Measurements from ENCODE around the gene MECP2.

MECP2 gene

DNA sequence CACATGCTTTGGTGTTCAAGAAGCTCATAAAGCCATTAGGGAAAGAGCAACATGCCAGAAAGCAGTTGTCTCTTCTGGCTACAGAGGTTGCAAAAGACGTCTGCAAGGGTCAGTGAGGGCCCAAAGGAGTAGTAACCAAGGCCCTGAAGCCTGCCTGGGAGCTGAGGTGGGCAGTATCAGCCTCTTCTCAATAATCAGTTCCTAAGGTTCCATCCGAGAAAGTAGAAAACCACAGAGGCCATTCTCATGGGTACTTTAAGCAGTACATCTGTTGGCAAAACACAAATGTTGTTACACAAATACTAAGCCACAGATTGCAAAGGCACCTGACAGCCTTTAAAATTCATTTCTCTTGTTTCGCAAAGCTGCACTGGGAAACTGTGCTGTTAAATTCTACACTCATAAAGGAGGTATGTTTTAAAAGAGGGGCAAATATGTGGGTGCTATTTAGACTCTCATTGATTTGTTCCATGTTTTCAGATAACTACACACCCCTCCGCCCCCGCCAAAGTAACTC lies 37.7 kb downstream of the MECP2 start:
- Histone ChIP-seq H3K4me1 (ENCODE audit: insufficient read depth, low read length) (no peaks in the 10 kb centered on the region), H3K9ac (ENCODE audit: low read depth, low read length) (no peak overlapping the region), H3K9me3 (ENCODE audit: control insufficient read depth, insufficient read depth, low read length) (no peaks in the 10 kb centered on the region), H3K36me3 (ENCODE audit: insufficient read depth, low read length) (no peaks in the 10 kb centered on the region)

DNA sequence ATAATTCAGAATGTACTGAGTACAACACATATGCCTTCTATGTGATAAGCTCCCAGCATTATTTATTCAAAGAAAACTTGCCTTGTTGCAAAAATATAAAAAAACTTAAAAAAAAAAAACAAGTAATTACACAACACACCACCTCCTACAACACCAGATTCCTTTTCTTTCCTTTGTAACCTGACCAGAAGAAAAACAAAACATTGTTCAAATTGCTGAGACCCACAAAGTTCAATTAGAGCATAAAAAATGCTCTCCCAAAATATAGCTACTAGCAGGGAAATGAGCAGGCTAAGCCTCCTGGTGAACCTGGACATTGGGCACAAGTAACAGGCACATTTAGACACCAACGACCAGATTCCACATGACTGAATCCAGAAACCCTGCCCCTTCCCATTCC lies 38.3 kb downstream of the MECP2 start:
- Histone ChIP-seq H3K9me3 (ENCODE audit: control insufficient read depth, insufficient read depth, low read length) (no peaks in the 10 kb centered on the region), H3K36me3 (ENCODE audit: insufficient read depth, low read length) (no peaks in the 10 kb centered on the region), H3K4me1 (ENCODE audit: insufficient read depth, low read length) (no peaks in the 10 kb centered on the region), H3K9ac (ENCODE audit: low read depth, low read length) (no peak overlapping the region)

DNA sequence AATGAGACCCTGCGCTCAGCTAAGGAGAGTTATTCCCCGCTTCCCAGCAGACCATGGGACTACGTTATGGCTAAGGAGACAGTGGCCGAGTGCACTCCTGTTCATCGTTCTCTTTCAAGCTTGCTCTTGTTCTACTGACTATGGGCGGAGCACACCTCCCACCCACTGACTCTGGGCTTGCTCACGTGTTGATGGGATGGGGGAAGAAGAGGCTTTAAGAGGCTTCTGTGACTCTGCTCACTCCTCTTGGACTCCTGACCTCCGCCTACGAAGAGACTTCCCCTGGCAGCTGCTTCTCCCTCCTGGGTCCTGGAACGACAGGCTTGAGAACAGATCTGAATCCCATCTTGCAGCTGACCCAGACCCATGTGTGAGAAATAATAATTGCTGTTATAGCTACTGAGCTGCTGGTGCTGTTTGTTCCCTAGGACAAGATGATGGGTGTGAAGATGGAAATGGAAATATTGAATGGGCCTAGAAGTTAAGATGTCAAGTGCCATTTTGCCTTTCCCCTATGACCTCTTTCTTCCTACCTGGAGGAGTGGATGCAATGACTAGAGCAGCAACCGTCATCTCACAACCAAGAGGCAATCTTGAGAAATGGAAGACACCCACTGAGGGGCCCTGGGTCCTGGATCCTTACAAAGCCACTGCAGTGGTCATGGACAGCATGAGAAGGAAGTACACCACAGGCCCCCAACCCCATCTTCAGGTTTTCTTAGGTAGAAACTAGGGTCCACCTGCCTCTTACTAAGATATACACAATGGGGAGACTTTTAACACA lies 39.1 kb downstream of the MECP2 start:
- Histone ChIP-seq H3K9ac (ENCODE audit: low read depth, low read length) (no peak overlapping the region), H3K4me1 (ENCODE audit: insufficient read depth, low read length) (no peaks in the 10 kb centered on the region), H3K9me3 (ENCODE audit: control insufficient read depth, insufficient read depth, low read length) (no peaks in the 10 kb centered on the region), H3K36me3 (ENCODE audit: insufficient read depth, low read length) (no peaks in the 10 kb centered on the region)

DNA sequence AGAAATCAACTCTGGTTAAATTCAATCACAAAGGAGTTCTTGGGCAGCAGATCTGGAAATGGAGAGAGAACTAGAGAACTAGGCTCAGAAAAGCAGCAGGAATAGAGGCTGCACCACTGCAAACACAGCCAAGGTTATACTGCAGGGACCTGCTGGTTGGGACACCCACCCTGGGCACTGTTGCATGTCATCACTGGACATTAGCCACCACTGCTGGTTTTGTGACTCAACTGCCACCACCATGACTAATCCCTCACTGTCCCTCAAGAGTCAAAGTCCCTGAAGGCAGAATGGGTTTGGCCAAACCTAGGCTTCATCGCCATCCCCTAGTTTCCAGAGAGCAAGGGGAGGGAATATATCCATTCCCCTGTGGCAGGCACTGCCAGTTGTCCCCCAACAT lies 39.7 kb downstream of the MECP2 start:
- no peaks in the 10 kb centered on the region for H3K4me1 ChIP-seq (ENCODE audit: insufficient read depth, low read length)
- no peaks in the 10 kb centered on the region for H3K36me3 ChIP-seq (ENCODE audit: insufficient read depth, low read length)
- no peaks in the 10 kb centered on the region for H3K9me3 ChIP-seq (ENCODE audit: control insufficient read depth, insufficient read depth, low read length)
- H3K9ac ChIP-seq (ENCODE audit: low read depth, low read length), result no peak overlapping the region

DNA sequence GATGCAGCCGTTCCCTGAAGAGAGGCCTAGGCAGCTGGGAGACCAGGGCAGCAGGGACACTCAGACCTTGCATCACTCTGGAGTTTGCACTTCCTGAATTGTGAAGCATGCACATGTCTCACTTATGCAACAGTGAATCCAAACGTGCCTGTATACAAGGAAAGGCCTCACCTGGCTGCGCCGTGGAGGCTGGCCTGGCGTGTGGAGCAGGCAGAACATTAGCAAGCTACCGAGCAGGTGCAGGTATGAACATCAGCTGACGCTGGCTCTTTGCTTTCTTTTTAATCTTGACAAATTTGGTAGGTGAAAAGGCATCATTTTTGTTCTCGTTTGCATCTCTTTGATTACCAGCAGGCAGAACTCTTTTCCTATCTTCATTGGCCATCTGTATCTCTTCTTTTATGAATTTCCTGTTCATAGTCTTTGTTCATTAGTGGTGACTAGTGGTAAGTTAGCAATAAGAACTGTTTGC lies 40.7 kb downstream of the MECP2 start:
- no peaks in the 10 kb centered on the region for H3K9me3 ChIP-seq (ENCODE audit: control insufficient read depth, insufficient read depth, low read length)
- H3K36me3 ChIP-seq (ENCODE audit: insufficient read depth, low read length), result no peaks in the 10 kb centered on the region
- H3K9ac ChIP-seq (ENCODE audit: low read depth, low read length), result no peak overlapping the region
- H3K4me1 ChIP-seq (ENCODE audit: insufficient read depth, low read length), result no peaks in the 10 kb centered on the region

DNA sequence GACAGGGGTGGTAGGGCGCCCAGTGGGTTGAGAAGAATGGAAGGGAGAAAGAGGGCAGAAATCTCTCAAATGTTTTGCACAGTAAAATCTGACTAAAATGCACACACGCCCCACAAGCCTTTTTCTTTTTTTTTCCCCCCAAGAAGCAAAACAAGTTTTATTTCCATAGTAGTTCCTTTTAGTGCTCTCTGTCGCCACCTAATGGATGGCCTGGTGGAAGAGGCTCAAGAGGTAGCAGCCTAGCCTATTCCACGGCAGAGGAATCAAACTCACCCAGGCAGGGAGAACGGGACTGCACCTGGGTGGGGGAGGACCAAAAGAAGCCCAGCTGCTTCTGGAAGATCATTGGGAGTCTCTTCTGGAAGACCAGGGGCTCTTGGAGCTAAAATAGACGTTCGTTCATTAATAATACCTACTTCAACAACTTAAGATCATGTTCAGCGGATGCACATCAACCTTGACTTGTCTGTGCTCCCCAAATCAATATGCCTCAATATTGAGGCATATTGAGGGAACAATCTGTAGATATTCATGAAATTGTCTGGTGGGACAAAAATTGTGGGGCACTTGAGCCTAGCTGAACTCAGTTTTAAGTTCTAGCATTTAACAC lies 46.2 kb downstream of the MECP2 start:
- no peaks in the 10 kb centered on the region for H3K36me3 ChIP-seq (ENCODE audit: insufficient read depth, low read length)
- no peaks in the 10 kb centered on the region for H3K4me1 ChIP-seq (ENCODE audit: insufficient read depth, low read length)
- H3K9me3 ChIP-seq (ENCODE audit: control insufficient read depth, insufficient read depth, low read length), result no peaks in the 10 kb centered on the region
- no peak overlapping the region for H3K9ac ChIP-seq (ENCODE audit: low read depth, low read length)

DNA sequence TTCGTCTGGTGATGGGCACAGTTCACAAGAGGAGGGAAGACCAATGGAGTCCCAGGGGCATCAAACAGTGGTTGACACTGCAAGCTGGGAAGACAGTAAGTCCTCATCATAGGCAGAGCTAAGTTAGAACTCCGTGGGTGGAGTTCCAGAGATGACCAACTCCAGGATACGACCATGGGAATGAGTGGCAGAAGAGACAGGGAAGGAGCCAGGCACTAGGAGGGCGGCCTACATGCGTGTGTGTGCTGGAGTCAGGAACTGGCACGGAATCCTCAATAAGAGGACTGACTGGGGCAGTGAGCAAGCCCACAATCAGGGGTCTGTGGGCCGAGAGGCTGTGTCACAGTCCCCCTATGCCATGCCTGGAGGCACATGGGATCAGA lies 47.4 kb downstream of the MECP2 start:
- H3K9ac ChIP-seq (ENCODE audit: low read depth, low read length), result no peak overlapping the region
- no peaks in the 10 kb centered on the region for H3K9me3 ChIP-seq (ENCODE audit: control insufficient read depth, insufficient read depth, low read length)
- no peaks in the 10 kb centered on the region for H3K36me3 ChIP-seq (ENCODE audit: insufficient read depth, low read length)
- no peaks in the 10 kb centered on the region for H3K4me1 ChIP-seq (ENCODE audit: insufficient read depth, low read length)

DNA sequence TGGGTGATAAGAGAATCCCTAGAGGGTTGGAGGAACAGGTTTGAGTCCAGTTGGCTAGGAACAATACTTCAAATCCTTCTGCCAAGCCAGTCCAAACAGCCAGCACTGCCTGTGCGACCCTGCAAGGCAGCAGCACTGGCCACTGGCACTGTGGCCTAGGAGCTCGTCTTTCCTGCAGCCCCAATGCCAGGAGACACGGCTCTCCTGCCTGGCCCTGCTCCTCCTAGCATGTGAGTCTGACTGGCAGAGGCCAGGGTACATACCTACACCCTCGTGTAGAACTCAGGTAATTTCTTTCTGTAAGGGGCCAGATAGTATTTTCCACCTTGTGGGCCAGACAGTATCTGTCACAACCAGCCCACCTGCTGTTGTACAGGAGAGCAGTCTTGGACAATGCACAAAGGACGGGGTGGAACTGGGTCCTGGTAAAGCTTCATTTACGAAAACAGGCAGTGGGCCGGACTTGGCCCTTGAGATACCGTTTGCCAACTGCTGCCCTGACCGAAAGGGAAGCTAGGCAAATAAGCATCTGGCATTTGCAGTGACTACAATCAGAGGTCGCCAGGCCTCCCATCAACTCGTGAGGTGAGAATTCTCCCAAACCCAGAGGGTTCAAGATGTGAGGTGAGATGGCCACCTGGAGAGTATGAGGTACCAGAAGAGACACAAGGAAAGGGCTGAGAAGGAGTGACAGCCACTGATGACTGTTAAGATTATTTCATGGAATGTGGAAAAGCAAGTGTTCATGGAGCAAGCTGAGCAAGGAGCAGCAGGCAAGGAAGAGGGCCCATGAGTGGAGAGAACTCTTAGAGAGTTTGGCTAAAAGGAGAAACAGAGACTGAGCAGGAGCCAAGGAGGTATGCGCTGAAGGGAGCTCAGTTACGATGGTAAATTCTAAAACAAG lies 48.1 kb downstream of the MECP2 start:
- H3K36me3 ChIP-seq (ENCODE audit: insufficient read depth, low read length), result no peaks in the 10 kb centered on the region
- H3K9ac ChIP-seq (ENCODE audit: low read depth, low read length), result no peak overlapping the region

DNA sequence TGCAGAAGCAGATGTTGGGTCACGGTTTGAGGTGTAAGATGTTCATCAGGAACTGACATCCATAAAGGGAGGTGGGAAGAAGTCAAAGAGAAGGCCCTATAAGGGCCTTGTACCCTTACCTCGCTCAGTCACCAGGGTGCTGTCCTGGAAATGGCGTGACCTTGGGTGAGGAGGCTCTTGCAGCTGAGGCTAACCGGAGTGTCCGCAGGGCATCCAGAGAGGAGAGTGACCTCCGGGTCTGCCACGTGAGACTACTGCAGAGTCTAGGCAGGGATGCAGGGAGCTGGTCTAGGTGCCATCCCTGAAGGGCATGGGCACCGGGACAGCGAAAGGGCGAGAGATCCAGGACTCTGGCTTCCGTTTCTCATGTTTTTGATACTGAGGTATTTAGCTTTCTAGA lies 49.1 kb downstream of the MECP2 start:
- Histone ChIP-seq H3K36me3 (ENCODE audit: insufficient read depth, low read length) (no peaks in the 10 kb centered on the region), H3K9ac (ENCODE audit: low read depth, low read length) (no peak overlapping the region)

More for the DNA sequence above, 48.1 kb downstream of the MECP2 start:
- H3K9me3 ChIP-seq (ENCODE audit: control insufficient read depth, insufficient read depth, low read length), result no peaks in the 10 kb centered on the region
- H3K4me1 ChIP-seq (ENCODE audit: insufficient read depth, low read length), result no peaks in the 10 kb centered on the region

DNA sequence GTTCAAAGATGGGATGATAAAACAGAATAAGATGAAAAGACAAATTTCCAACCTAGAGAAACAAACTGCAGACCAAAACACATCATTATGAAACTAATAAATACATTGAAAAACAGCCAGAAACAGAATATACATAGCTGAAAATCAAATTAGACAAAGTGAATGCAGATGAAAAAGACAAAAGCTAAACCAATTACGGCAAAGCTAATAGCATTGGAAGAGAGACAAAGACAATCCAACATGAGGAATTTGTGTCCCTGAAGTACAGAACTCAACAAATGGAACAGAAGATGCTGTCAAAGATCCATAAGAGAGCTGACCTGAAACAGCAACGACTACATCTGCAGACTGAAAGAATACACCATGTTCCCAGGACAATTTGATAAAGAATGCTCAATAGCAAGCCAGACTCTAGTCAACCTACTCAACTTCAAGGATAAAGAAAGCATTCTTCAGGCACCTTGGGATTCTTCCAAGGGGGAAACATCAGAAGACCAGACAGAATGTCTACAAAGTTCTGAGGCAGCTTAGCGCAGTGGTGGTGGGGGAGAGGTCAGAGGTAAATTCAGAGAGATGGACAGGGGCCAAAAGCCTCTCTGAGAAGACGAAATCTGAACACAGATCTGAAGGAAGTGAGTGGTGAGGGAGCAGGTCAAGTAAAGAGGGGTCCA lies 50.4 kb downstream of the MECP2 start:
- no peak overlapping the region for H3K9ac ChIP-seq (ENCODE audit: low read depth, low read length)
- H3K9me3 ChIP-seq (ENCODE audit: control insufficient read depth, insufficient read depth, low read length), result no peaks in the 10 kb centered on the region
- H3K36me3 ChIP-seq (ENCODE audit: insufficient read depth, low read length), result no peaks in the 10 kb centered on the region
- H3K4me1 ChIP-seq (ENCODE audit: insufficient read depth, low read length), result peaks cover 3% of the 10 kb centered on the region; the same call in 1 of the 2 replicates

More for the DNA sequence above, 49.1 kb downstream of the MECP2 start:
- H3K9me3 ChIP-seq (ENCODE audit: control insufficient read depth, insufficient read depth, low read length), result no peaks in the 10 kb centered on the region
- H3K4me1 ChIP-seq (ENCODE audit: insufficient read depth, low read length), result peaks cover 3% of the 10 kb centered on the region; the same call in 1 of the 2 replicates

DNA sequence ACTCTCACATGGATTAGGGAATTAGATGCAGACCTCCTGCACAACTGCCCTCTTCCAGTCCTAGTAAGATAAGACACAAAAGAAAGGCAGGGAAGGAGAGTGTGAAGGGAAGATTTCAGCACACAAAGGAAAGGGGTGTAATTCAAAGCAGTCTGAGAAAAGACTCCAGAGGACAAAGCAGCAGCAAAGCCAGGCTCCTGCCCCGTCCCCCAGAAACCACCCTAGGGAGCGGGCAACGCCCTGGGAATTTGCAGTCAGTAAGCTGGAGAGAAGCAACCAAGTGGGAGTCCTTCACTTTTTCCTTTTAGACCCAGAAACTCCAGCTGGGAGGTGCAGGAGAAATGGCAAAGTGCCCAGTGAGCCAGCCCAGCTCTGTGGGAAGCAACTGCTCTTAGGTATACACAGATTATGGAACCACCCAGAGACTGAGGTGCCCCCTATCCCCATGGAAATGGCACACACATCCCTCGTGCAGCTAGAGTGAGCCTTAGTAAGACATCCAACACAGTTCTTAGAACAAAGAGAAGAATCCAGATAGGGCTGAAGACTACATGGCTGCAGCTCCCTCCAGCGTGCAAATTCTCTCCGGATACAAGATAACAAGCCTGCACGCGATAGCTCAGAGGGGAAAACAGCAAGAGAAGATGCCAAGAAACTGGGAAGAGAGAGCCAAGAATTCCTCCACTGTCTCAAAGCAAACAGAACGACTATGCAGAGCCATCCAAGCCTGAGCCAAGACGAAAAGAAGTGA lies 51.3 kb downstream of the MECP2 start:
- Histone ChIP-seq H3K9me3 (ENCODE audit: control insufficient read depth, insufficient read depth, low read length) (no peaks in the 10 kb centered on the region), H3K4me1 (ENCODE audit: insufficient read depth, low read length) (peaks cover 3% of the 10 kb centered on the region; the same call in 1 of the 2 replicates), H3K9ac (ENCODE audit: low read depth, low read length) (no peak overlapping the region), H3K36me3 (ENCODE audit: insufficient read depth, low read length) (no peaks in the 10 kb centered on the region)

DNA sequence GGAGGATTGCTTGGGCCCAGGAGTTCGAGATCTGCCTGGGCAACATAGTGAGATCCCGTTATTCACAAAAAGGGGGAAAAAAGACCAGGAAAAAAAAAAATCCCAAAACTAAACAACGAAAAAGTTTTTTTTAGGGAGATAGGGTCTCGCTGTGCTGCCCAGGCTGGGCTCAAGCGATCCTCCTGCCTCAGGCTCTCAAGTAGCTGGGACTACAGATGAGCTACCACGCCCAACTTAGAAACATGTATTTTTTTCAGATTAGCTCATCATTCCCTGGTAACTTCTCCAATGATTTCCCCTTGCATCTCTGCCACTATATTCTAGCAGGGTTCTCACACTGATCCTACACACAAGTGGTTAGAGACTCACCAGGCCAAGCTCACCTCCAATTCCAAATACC lies 53.4 kb downstream of the MECP2 start:
- H3K36me3 ChIP-seq (ENCODE audit: insufficient read depth, low read length), result no peaks in the 10 kb centered on the region
- no peaks in the 10 kb centered on the region for H3K9me3 ChIP-seq (ENCODE audit: control insufficient read depth, insufficient read depth, low read length)
- peaks cover 8% of the 10 kb centered on the region for H3K4me1 ChIP-seq (ENCODE audit: insufficient read depth, low read length)
- H3K9ac ChIP-seq (ENCODE audit: low read depth, low read length), result no peak overlapping the region

DNA sequence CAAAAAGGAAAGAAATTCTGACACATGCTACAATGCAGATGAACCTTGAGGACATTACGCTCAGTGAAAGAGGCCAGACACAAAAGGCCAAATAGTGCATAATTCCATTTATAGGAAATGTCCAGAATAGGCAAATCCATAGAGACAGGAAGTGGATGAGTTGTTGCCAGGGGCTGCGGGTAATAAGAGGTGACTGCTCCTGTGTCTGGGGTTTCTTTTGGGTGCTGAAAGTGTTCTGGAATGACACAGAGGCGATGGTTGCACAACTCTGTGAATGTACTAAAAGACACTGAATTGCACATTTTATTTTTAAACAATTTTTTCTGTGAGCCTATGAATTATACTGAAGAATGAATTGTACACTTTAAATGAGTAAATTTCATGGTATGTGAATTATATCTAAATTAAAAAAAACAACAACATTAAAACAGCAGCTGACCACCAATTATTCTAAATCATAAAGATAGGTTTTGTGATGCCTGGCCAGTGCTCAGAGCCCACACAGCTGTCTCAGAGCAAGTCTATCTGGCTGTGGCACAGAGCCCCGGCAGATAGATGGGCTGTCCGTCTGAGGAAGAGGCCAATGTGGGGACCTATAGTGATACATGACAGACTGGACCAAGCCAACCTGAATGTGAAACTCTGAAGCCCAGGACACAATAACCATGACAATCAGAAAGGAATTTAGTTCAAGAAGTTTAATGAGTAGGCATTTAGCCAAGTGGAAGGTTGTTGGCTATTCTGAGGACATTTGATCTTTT lies 54.3 kb downstream of the MECP2 start:
- Histone ChIP-seq H3K9ac (ENCODE audit: low read depth, low read length) (no peak overlapping the region), H3K4me1 (ENCODE audit: insufficient read depth, low read length) (peaks cover 8% of the 10 kb centered on the region), H3K9me3 (ENCODE audit: control insufficient read depth, insufficient read depth, low read length) (no peaks in the 10 kb centered on the region), H3K36me3 (ENCODE audit: insufficient read depth, low read length) (no peaks in the 10 kb centered on the region)

Measured in ES-I3 (cell line).